ENCODE results near the gene MTRR. TPM values are rescaled to one million over a fixed set of nuclear protein-coding genes. Genes with fewer than 3 reads are reported as not detected.

The MTRR gene
- total RNA-seq, 5 donors from 2014 or later (not counting 1 experiment from before 2014, with no cell fraction given) = 66.9 to 90.2 (median 83.0) TPM

DNA sequence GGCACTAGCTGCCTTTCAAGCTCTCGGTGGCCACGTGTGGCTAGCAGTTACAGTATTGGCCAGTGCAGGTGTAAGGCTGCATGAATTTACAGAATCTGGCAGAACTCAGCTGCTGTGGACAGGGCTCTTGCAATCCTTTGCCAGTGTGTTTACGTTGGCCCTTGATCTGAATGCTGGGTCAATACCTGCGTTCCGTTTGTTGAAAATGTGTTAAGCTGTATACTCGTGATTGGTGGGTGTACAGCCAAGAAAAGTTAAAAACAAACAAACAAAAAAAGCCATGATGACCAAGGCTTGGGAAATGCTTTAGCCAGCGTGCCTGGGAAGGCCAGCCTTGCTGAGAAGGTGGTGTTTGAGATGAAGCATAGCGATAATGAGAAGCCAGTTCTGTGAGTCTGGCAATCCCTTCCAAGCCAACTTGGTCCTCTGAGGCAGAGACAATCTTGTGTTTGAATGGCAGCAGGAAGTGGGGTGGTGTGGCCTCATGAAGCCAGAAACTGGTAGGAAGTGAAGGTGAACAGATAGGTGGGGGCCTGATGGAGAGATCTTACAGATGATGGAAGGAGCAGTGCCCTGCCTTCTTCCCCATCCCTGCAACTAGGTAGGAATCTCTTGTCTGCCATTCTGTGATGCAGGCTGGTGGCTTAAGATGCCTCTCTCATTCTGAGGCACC lies 17.2 kb upstream of the MTRR start:
- no peak overlapping the region for H3K4me3 ChIP-seq (ENCODE audit: control insufficient read depth in 1 of 2, extremely low read depth in 1 of 2, low read length in 1 of 2)
- no peaks in the 10 kb centered on the region for H3K9me3 ChIP-seq
- ChIA-PET POLR2A (no interaction called here), CTCF (no interaction called here)
- Mint-ChIP-seq H3K9me3 (no peaks in the 10 kb centered on the region), H3K4me1 (peaks cover 16 to 23% (median 21%) of the 10 kb centered on the region in 3 donors), H3K36me3 (no peaks in the 10 kb centered on the region), H3K27ac (no peak overlapping the region), H3K27me3 (peaks cover 9 to 24% of the 10 kb centered on the region in 2 donors), H3K4me3 (peak overlapping the region; percentile 76 to 83 (median 82))
- H3K27me3 ChIP-seq (replicated peaks in 1 of 2; ENCODE audit: control insufficient read depth in 2 of 2, extremely low read depth in 1 of 2, insufficient read depth in 2 of 2, low read length in 1 of 2) = peaks cover 7 to 28% of the 10 kb centered on the region in 2 experiments
- ATAC-seq (replicated peaks in 1 of 4) (peak in 3 of 4 experiments; percentile 31 to 41 (median 36)), DNase-seq (peak in 2 of 35 experiments; percentile 3 to 14)
- H3K4me1 ChIP-seq (ENCODE audit: control insufficient read depth in 1 of 2, extremely low read depth in 1 of 2, insufficient read depth in 2 of 2, low read length in 2 of 2) = peaks cover 3 to 26% of the 10 kb centered on the region in 2 experiments
- H3K27ac ChIP-seq (ENCODE audit: low read length) = no peak overlapping the region
- WGBS (ENCODE audit: insufficient coverage) = 98% methylated on average over 5 of the region's 8 CpGs
- no peaks in the 10 kb centered on the region for H3K36me3 ChIP-seq (ENCODE audit: control insufficient read depth in 2 of 2, extremely low read depth in 1 of 2, insufficient read depth in 1 of 2, low read length in 1 of 2)

- ChIA-PET POLR2A (no interaction called here), CTCF (no interaction called here)
- H3K27ac Mint-ChIP-seq = peak overlapping the region; percentile 24 to 33
- no peaks in the 10 kb centered on the region for H3K9me3 Mint-ChIP-seq
- peaks cover 3 to 26% of the 10 kb centered on the region in 2 experiments for H3K4me1 ChIP-seq (ENCODE audit: control insufficient read depth in 1 of 2, extremely low read depth in 1 of 2, insufficient read depth in 2 of 2, low read length in 2 of 2)
- H3K9me3 ChIP-seq = no peaks in the 10 kb centered on the region
- H3K4me1 Mint-ChIP-seq = peaks cover 17 to 24% (median 22%) of the 10 kb centered on the region in 3 donors
- peak overlapping the region; percentile 43 to 83 (median 54) for H3K4me3 Mint-ChIP-seq
- no CpG with 5 or more reads among the region's 1 CpG for WGBS (ENCODE audit: insufficient coverage)
- DNase-seq = no peak
- no peak for ATAC-seq (replicated peaks in 1 of 4)
- no peaks in the 10 kb centered on the region for H3K36me3 Mint-ChIP-seq
- H3K27me3 Mint-ChIP-seq = peaks cover 9 to 21% of the 10 kb centered on the region in 2 donors
- H3K36me3 ChIP-seq (ENCODE audit: control insufficient read depth in 2 of 2, extremely low read depth in 1 of 2, insufficient read depth in 1 of 2, low read length in 1 of 2) = no peaks in the 10 kb centered on the region
- H3K27me3 ChIP-seq (replicated peaks in 1 of 2; ENCODE audit: control insufficient read depth in 2 of 2, extremely low read depth in 1 of 2, insufficient read depth in 2 of 2, low read length in 1 of 2) = peaks cover 6 to 26% of the 10 kb centered on the region in 2 experiments
- no peak overlapping the region for H3K4me3 ChIP-seq (ENCODE audit: control insufficient read depth in 1 of 2, extremely low read depth in 1 of 2, low read length in 1 of 2)
- no peak overlapping the region for H3K27ac ChIP-seq (ENCODE audit: low read length)
These were observed 16.4 kb upstream of the MTRR start for GRCh38 chr5:7852542-7852941.

GRCh38 chr5:7852988-7853387 lies 16.0 kb upstream of the MTRR start:
- H3K4me3 Mint-ChIP-seq = no peak overlapping the region
- peaks cover 9 to 19% of the 10 kb centered on the region in 2 donors for H3K27me3 Mint-ChIP-seq

GRCh38 chr5:7855611-7856010 lies 13.3 kb upstream of the MTRR start:
- Mint-ChIP-seq H3K36me3 (peaks cover 17% of the 10 kb centered on the region), H3K27me3 (peaks cover 0 to 2% of the 10 kb centered on the region in 2 donors), H3K4me3 (no peak overlapping the region), H3K4me1 (peaks cover 27 to 33% (median 33%) of the 10 kb centered on the region in 3 donors), H3K27ac (no peak overlapping the region), H3K9me3 (no peaks in the 10 kb centered on the region)
- CTCF ChIA-PET = interaction anchor here in 1 of 2 donors (0.7 kb wide), 1 partner anchor 17 kb away, joined by 3 read pairs; no protein-coding TSS in a partner anchor
- H3K36me3 ChIP-seq (ENCODE audit: control insufficient read depth in 2 of 2, extremely low read depth in 1 of 2, insufficient read depth in 1 of 2, low read length in 1 of 2) = peaks cover 3 to 19% of the 10 kb centered on the region in 2 donors
- H3K27me3 ChIP-seq (replicated peaks in 1 of 2; ENCODE audit: control insufficient read depth in 2 of 2, extremely low read depth in 1 of 2, insufficient read depth in 2 of 2, low read length in 1 of 2) = peaks cover 0 to 6% of the 10 kb centered on the region in 2 experiments
- no peaks in the 10 kb centered on the region for H3K9me3 ChIP-seq
- ATAC-seq (replicated peaks in 1 of 4) (no peak), DNase-seq (no peak)
- peaks cover 3 to 22% of the 10 kb centered on the region in 2 experiments for H3K4me1 ChIP-seq (ENCODE audit: control insufficient read depth in 1 of 2, extremely low read depth in 1 of 2, insufficient read depth in 2 of 2, low read length in 2 of 2)
- no peak overlapping the region for H3K4me3 ChIP-seq (ENCODE audit: control insufficient read depth in 1 of 2, extremely low read depth in 1 of 2, low read length in 1 of 2)
- POLR2A ChIA-PET = no interaction called here
- WGBS (ENCODE audit: insufficient coverage) = 100% methylated on average over 2 of the region's 3 CpGs
- no peak overlapping the region for H3K27ac ChIP-seq (ENCODE audit: low read length)

More at GRCh38 chr5:7852988-7853387, 16.0 kb upstream of the MTRR start:
- ATAC-seq (replicated peaks in 1 of 4) (no peak), DNase-seq (no peak)
- 57% methylated on average over 1 of the region's 2 CpGs for WGBS (ENCODE audit: insufficient coverage)
- CTCF ChIA-PET = no interaction called here
- Histone ChIP-seq H3K4me3 (ENCODE audit: control insufficient read depth in 1 of 2, extremely low read depth in 1 of 2, low read length in 1 of 2) (no peak overlapping the region), H3K27me3 (replicated peaks in 1 of 2; ENCODE audit: control insufficient read depth in 2 of 2, extremely low read depth in 1 of 2, insufficient read depth in 2 of 2, low read length in 1 of 2) (peaks cover 3 to 23% of the 10 kb centered on the region in 2 experiments), H3K27ac (ENCODE audit: low read length) (no peak overlapping the region), H3K4me1 (ENCODE audit: control insufficient read depth in 1 of 2, extremely low read depth in 1 of 2, insufficient read depth in 2 of 2, low read length in 2 of 2) (peaks cover 3 to 28% of the 10 kb centered on the region in 2 experiments), H3K9me3 (no peaks in the 10 kb centered on the region), H3K36me3 (ENCODE audit: control insufficient read depth in 2 of 2, extremely low read depth in 1 of 2, insufficient read depth in 1 of 2, low read length in 1 of 2) (no peaks in the 10 kb centered on the region)
- peaks cover 22 to 29% (median 26%) of the 10 kb centered on the region in 3 donors for H3K4me1 Mint-ChIP-seq
- no peaks in the 10 kb centered on the region for H3K36me3 Mint-ChIP-seq
- POLR2A ChIA-PET = interaction anchor here in 1 of 2 donors (0.5 kb wide), 1 partner anchor 1231 kb away, joined by 3 read pairs; no protein-coding TSS in a partner anchor
- no peak overlapping the region for H3K27ac Mint-ChIP-seq
- H3K9me3 Mint-ChIP-seq = no peaks in the 10 kb centered on the region

- no peak overlapping the region for H3K4me3 ChIP-seq (ENCODE audit: control insufficient read depth in 1 of 2, extremely low read depth in 1 of 2, low read length in 1 of 2)
- H3K27ac ChIP-seq (ENCODE audit: low read length) = no peak overlapping the region
- peaks cover 3 to 12% of the 10 kb centered on the region in 2 experiments for H3K4me1 ChIP-seq (ENCODE audit: control insufficient read depth in 1 of 2, extremely low read depth in 1 of 2, insufficient read depth in 2 of 2, low read length in 2 of 2)
- no CpG with 5 or more reads among the region's 2 CpGs for WGBS (ENCODE audit: insufficient coverage)
- no peak overlapping the region for H3K27ac Mint-ChIP-seq
- ChIA-PET CTCF (interaction anchor here (0.6 to 0.7 kb wide), 2 partner anchors 1470 to 1479 kb away, joined by 3 read pairs; no protein-coding TSS in a partner anchor), POLR2A (no interaction called here)
- H3K36me3 ChIP-seq (ENCODE audit: control insufficient read depth in 2 of 2, extremely low read depth in 1 of 2, insufficient read depth in 1 of 2, low read length in 1 of 2) = peaks cover 6 to 25% of the 10 kb centered on the region in 2 donors
- ATAC-seq (replicated peaks in 1 of 4) (peak in 1 of 4 experiments; percentile 47), DNase-seq (peak in 4 of 35 experiments; percentile 5 to 47 (median 10))
- peaks cover 26% of the 10 kb centered on the region for H3K36me3 Mint-ChIP-seq
- H3K27me3 Mint-ChIP-seq = no peaks in the 10 kb centered on the region
- H3K9me3 Mint-ChIP-seq = no peaks in the 10 kb centered on the region
- H3K9me3 ChIP-seq = no peaks in the 10 kb centered on the region
- H3K4me3 Mint-ChIP-seq = no peak overlapping the region
- H3K27me3 ChIP-seq (replicated peaks in 1 of 2; ENCODE audit: control insufficient read depth in 2 of 2, extremely low read depth in 1 of 2, insufficient read depth in 2 of 2, low read length in 1 of 2) = no peaks in the 10 kb centered on the region
- H3K4me1 Mint-ChIP-seq = peaks cover 20 to 26% (median 26%) of the 10 kb centered on the region in 3 donors
These were observed 12.1 kb upstream of the MTRR start for GRCh38 chr5:7856855-7857254.

GRCh38 chr5:7857361-7857760 lies 11.6 kb upstream of the MTRR start:
- no peak overlapping the region for H3K4me3 ChIP-seq (ENCODE audit: control insufficient read depth in 1 of 2, extremely low read depth in 1 of 2, low read length in 1 of 2)
- H3K27ac Mint-ChIP-seq = peak overlapping the region in 1 of 2 donors; percentile 65
- WGBS (ENCODE audit: insufficient coverage) = 98% methylated on average over 4 of the region's 5 CpGs
- H3K9me3 ChIP-seq = no peaks in the 10 kb centered on the region
- peaks cover 3 to 7% of the 10 kb centered on the region in 2 experiments for H3K4me1 ChIP-seq (ENCODE audit: control insufficient read depth in 1 of 2, extremely low read depth in 1 of 2, insufficient read depth in 2 of 2, low read length in 2 of 2)
- no peak overlapping the region for H3K4me3 Mint-ChIP-seq
- POLR2A ChIA-PET = no interaction called here
- peaks cover 15 to 21% (median 21%) of the 10 kb centered on the region in 3 donors for H3K4me1 Mint-ChIP-seq
- no peaks in the 10 kb centered on the region for H3K27me3 ChIP-seq (replicated peaks in 1 of 2; ENCODE audit: control insufficient read depth in 2 of 2, extremely low read depth in 1 of 2, insufficient read depth in 2 of 2, low read length in 1 of 2)
- no peak overlapping the region for H3K27ac ChIP-seq (ENCODE audit: low read length)
- H3K36me3 Mint-ChIP-seq = peaks cover 27% of the 10 kb centered on the region
- DNase-seq = no peak
- H3K27me3 Mint-ChIP-seq = no peaks in the 10 kb centered on the region
- peaks cover 6 to 30% of the 10 kb centered on the region in 2 donors for H3K36me3 ChIP-seq (ENCODE audit: control insufficient read depth in 2 of 2, extremely low read depth in 1 of 2, insufficient read depth in 1 of 2, low read length in 1 of 2)
- H3K9me3 Mint-ChIP-seq = no peaks in the 10 kb centered on the region
- CTCF ChIA-PET = interaction anchor here (0.6 to 1.2 kb wide), 3 partner anchors 12 to 1480 kb away, joined by 3 to 4 read pairs (median 3); partner anchors contain the start of genes FASTKD3 (in 1 of the 2) and MTRR (in 1 of the 2)
- no peak for ATAC-seq (replicated peaks in 1 of 4)
